ENCODE measurements around the gene SNIP1. TPM values are rescaled to one million over a fixed set of nuclear protein-coding genes. Genes with fewer than 3 reads are reported as not detected.

SNIP1 gene
- total and polyA plus RNA-seq, 2 of the 8 experiments (the other 6 are each of a cell fraction or from before 2014, with no cell fraction given) = 3.7 to 15.7 TPM

DNA sequence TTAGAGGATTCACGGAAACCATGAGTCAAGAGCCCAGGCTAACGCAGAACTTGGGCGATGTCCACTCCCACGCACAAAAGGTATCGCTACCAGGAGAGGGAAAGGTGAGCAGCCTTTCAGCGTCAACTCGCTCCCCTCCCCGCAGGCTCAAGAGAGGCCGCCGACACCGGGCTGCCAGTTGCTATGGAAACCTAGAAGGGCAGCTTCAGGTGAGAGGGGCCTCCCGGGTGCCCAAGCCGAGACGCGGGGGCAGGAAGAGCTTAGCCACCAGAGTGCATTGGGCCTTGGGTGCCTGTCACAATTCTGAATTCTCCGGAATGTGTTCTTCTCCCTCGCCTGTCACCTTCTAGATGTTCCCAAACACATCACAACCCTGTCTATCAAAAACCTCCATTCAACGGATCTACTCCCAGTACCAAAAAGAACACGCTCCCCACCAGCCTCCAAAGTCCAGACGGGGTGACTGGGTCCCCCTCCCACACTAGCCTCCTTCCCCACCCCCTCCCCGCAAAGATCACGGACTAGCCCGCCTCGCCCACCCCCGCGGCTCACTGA lies 40.2 kb downstream of the SNIP1 start (continued):
- 0 out of 4 replicates have a peak, but pooled peaks have one; percentile 26 to 57 for TF ChIP-seq HDAC2 (IDR thresholded peaks at IDR 0.05; ENCODE audit: borderline replicate concordance in 1 of 2, low read depth in 2 of 2, low read length in 2 of 2)
- TF ChIP-seq EGR1 (IDR thresholded peaks at IDR 0.05; ENCODE audit: borderline replicate concordance, low read depth, low read length) = peak; percentile 34; the same call in 1 of the 2 replicates
